Measurements from ENCODE around the gene CERKL.

GRCh38 chr2:181623159-181623558 lies 33.7 kb downstream of the CERKL start:
- TF ChIP-seq ARNTL (CRISPR knock-in tag; IDR thresholded peaks at IDR 0.05; ENCODE audit: borderline replicate concordance, low read depth) (no peak), CREB5 (CRISPR knock-in tag; IDR thresholded peaks at IDR 0.05; ENCODE audit: low read depth) (no peak), TCF4 (CRISPR knock-in tag; IDR thresholded peaks at IDR 0.05; ENCODE audit: borderline replicate concordance) (no peak)

Measured in SK-N-SH treated with all-trans-retinoic acid at 6 μM for 48 hours (cell line).